WERI-Rb-1 (cell line): ENCODE results near the gene PAAF1.

ENCODE experiments used
- DNase-seq: peaks from one replicate; pipeline ENCODE4 v3.0.0-alpha.2; 2020
- H3K27ac ChIP-seq: fragments of 250-450 bp; sonication (Bioruptor Pico); 2 replicates; pipeline ENCODE4 v1.5.1; 2020; ENCODE audit warnings: mild to moderate bottlenecking, moderate library complexity
- H3K27me3 ChIP-seq: fragments of 250-450 bp; sonication (Bioruptor Pico); 2 replicates; pipeline ENCODE4 v1.5.1; 2021; ENCODE audit warnings: mild to moderate bottlenecking, low read depth, moderate library complexity; ENCODE audit not compliant: insufficient read depth, severe bottlenecking
- H3K36me3 ChIP-seq: fragments of 250-450 bp; sonication (Bioruptor Pico); 2 replicates; pipeline ENCODE4 v1.5.1; 2020; ENCODE audit warnings: mild to moderate bottlenecking, moderate library complexity
- H3K4me3 ChIP-seq: 2 replicates; pipeline ENCODE4 v1.5.1; 2011; ENCODE audit warnings: low read depth, mild to moderate bottlenecking, control low read depth, low read length
- H3K9me3 ChIP-seq: fragments of 250-450 bp; sonication (Bioruptor Pico); 2 replicates; pipeline ENCODE4 v1.5.1; 2021; ENCODE audit warnings: mild to moderate bottlenecking, moderate library complexity; ENCODE audit not compliant: severe bottlenecking
- TF ChIP-seq, protein P1 (sequence below): IDR thresholded peaks from 2 replicates; pipeline ENCODE4 v1.5.1; 2011; ENCODE audit warnings: low read depth, mild to moderate bottlenecking, control low read depth, inconsistent platforms, low read length

PAAF1 gene

DNA sequence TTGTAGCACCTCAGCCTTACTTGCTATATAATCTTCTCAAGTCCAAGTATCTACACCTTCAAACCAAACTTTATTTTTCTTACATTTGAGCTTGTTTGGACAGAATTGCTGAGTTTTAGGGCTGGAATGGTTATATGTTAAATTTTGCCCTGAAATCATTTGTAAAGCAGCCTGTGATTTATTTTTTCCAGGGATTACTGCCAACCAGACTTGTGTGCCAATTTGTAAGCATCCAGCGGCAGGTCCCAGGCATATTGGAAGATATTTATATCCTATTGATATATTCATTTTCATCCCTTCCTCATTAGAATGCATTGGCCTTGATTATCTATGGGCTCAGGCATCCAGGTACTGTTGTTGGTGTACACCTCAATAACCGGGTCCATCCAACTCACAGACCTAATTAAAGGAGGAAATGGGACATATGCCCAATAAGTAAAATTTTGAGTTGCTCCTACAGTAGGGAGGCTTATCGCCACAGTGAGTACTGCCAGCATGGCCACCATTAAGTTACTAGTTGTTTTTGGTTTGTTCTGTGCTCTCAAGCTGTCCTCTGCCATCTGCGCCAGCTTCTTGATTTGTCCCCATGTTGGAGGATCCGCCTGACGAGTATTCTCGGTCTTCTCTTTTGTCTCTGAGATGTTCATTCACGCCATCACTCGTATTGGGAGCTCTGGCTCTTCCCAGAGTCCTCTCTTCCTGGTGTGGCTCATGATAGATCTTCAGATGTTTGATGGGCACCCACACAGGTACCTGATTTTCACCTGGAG lies 64.2 kb downstream of the PAAF1 start:
- Histone ChIP-seq H3K27ac (no peak overlapping the region), H3K27me3 (no peaks in the 10 kb centered on the region), H3K4me3 (no peak overlapping the region), H3K36me3 (peaks cover 5% of the 10 kb centered on the region; the same call in 1 of the 2 replicates), H3K9me3 (peaks cover 13% of the 10 kb centered on the region)
- no peak for DNase-seq
- TF ChIP-seq, protein P1, sequence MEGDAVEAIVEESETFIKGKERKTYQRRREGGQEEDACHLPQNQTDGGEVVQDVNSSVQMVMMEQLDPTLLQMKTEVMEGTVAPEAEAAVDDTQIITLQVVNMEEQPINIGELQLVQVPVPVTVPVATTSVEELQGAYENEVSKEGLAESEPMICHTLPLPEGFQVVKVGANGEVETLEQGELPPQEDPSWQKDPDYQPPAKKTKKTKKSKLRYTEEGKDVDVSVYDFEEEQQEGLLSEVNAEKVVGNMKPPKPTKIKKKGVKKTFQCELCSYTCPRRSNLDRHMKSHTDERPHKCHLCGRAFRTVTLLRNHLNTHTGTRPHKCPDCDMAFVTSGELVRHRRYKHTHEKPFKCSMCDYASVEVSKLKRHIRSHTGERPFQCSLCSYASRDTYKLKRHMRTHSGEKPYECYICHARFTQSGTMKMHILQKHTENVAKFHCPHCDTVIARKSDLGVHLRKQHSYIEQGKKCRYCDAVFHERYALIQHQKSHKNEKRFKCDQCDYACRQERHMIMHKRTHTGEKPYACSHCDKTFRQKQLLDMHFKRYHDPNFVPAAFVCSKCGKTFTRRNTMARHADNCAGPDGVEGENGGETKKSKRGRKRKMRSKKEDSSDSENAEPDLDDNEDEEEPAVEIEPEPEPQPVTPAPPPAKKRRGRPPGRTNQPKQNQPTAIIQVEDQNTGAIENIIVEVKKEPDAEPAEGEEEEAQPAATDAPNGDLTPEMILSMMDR = no peak

DNA sequence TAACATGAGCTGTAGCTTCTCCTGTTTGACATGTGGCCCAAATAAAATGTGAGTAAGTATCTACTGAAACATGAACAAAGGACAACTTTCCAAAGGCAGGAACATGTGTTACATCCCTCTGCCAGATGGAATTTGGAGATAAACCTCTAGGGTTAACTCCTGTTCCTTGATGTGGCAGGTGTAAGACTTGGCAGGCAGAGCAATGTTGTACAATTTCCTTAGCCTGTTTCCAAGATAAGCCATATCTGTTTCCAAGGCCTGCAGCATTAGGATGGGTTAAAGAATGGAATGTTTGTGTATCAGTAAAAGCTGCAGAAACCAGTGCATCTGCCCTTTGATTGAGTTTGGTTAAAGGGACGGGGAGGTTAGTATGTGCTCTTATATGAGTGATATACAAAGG lies 65.2 kb downstream of the PAAF1 start:
- Histone ChIP-seq H3K27me3 (no peaks in the 10 kb centered on the region), H3K9me3 (peaks cover 13% of the 10 kb centered on the region), H3K4me3 (no peak overlapping the region), H3K36me3 (peaks cover 5% of the 10 kb centered on the region; the same call in 1 of the 2 replicates), H3K27ac (no peak overlapping the region)
- TF ChIP-seq, protein P1 = no peak
- no peak for DNase-seq

DNA sequence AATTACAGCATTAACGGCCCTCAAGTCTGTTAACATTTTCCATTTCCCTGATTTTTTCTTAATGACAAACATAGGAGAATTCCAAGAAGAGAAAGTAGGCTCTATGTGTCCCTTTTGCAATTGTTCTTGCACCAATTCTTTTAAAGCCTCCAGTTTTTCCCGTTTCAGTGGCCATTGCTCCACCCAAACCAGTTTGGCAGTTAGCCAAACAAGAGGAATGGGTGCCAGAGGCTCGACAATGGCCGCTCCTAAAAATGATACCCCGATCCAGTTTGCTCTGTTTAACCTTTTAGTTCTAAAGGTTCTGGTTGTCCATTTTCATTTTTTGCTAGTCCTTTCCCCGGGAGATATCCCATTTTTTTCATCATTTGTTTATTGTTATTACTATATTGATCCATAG lies 67.3 kb downstream of the PAAF1 start:
- no peak for DNase-seq
- H3K4me3 ChIP-seq = no peak overlapping the region
- H3K36me3 ChIP-seq = no peaks in the 10 kb centered on the region
- no peak overlapping the region for H3K27ac ChIP-seq
- TF ChIP-seq, protein P1 = no peak
- no peaks in the 10 kb centered on the region for H3K27me3 ChIP-seq
- peaks cover under 1% of the 10 kb centered on the region for H3K9me3 ChIP-seq

DNA sequence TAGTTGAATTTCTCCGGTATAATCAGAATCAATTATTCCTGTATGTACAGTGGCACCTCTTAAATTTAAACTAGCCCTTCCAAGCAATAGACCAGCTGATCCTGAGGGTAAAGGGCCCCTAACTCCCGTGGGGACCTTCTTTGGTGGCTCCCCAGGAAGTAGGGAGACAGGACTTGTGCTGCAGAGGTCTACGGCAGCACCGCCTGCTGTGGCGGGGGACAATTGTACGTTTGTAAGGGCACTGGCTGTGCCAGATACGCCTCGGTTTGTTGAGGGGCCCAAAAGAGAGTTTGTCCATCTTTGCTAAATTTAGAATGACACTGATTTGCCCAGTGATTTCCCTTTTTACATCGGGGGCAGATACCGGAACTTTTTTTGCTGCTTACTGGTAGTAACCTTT lies 68.1 kb downstream of the PAAF1 start:
- Histone ChIP-seq H3K27ac (no peak overlapping the region), H3K4me3 (no peak overlapping the region), H3K36me3 (no peaks in the 10 kb centered on the region), H3K9me3 (no peaks in the 10 kb centered on the region), H3K27me3 (no peaks in the 10 kb centered on the region)
- TF ChIP-seq, protein P1 = no peak
- no peak for DNase-seq

DNA sequence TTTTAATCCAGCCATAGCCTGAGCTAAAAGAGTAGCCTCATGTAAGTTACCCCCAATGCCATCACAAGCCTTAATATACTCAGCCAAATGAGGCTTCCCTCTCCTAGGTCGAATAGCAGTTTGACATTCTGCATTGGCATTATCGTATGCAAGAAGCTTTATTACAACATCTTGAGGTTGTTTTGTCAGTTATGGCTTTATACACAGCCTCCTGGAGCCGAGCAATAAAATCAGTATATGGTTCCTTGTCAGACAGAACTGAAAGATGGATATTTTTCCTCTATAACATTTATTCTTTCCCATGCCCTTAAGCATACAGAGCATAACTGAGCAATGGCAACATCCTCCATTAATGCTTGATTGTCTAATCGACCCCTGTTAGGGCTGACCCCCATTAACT lies 68.6 kb downstream of the PAAF1 start:
- Histone ChIP-seq H3K27ac (no peak overlapping the region), H3K9me3 (no peaks in the 10 kb centered on the region), H3K4me3 (no peak overlapping the region), H3K36me3 (no peaks in the 10 kb centered on the region), H3K27me3 (no peaks in the 10 kb centered on the region)
- TF ChIP-seq, protein P1 = no peak
- DNase-seq = no peak
